Heart left ventricle (tissue), 16 donors: ENCODE results near the gene CLSTN3. TPM values are rescaled to one million over a fixed set of nuclear protein-coding genes. Genes with fewer than 3 reads are reported as not detected.

Experiments
- ATAC-seq, 4 donors: fragments of 200-7000 bp; cut with Tn5 transposase; one replicate each; pipeline ENCODE4 v1.9.1; 2020 to 2022; ENCODE audit warnings: moderate library complexity in 4 of 4, mild to moderate bottlenecking in 3 of 4, moderate number of reproducible peaks in 1 of 4
- DNase-seq, 5 donors: peaks; one replicate each; pipeline ENCODE4 v3.0.0-alpha.2; 2020
- H3K27ac ChIP-seq, 12 donors: fragments of 200-600 bp; sonication (generic) in 4 of 12; one replicate each; pipeline versions ENCODE4 v1.5.0 to v1.8.0; 2016 to 2022; ENCODE audit warnings: mild to moderate bottlenecking in 2 of 12
- H3K27me3 ChIP-seq, 9 donors: fragments of 200-600 bp; sonication (generic) in 2 of 9; one replicate each; pipeline versions ENCODE4 v1.5.1 to v1.8.0; 2016 to 2022; ENCODE audit warnings: mild to moderate bottlenecking in 3 of 9
- H3K36me3 ChIP-seq, 9 donors: fragments of 200-600 bp; sonication (generic) in 2 of 9; one replicate each; pipeline versions ENCODE4 v1.5.0 to v1.8.0; 2018 to 2022; ENCODE audit warnings: mild to moderate bottlenecking in 2 of 9
- H3K4me1 ChIP-seq, 12 donors: fragments of 200-600 bp; sonication (generic) in 4 of 12; one replicate each; pipeline versions ENCODE4 v1.5.0 to v1.8.0; 2016 to 2022; ENCODE audit warnings: mild to moderate bottlenecking in 3 of 12
- H3K4me3 ChIP-seq, 12 donors: fragments of 200-600 bp; sonication (generic) in 4 of 12; one replicate each; pipeline versions ENCODE4 v1.5.0 to v1.8.0; 2017 to 2022; ENCODE audit warnings: mild to moderate bottlenecking in 9 of 12, moderate library complexity in 4 of 12
- H3K9me3 ChIP-seq, 12 donors: fragments of 200-600 bp; sonication (generic) in 4 of 12; one replicate each; pipeline versions ENCODE4 v1.5.0 to v1.8.0; 2016 to 2022; ENCODE audit warnings: mild to moderate bottlenecking in 1 of 12
- CTCF ChIP-seq, 12 donors: fragments of 200-600 bp; sonication (generic) in 4 of 12; IDR thresholded peaks; one replicate each; pipeline versions ENCODE4 v1.5.0 to v1.8.0; 2018 to 2022; ENCODE audit warnings: antibody characterized with exemption in 12 of 12, mild to moderate bottlenecking in 5 of 12
- POLR2A ChIP-seq, 2 donors: fragments of 450-650 bp; IDR thresholded peaks; one replicate each; pipeline ENCODE4 v1.6.1; 2017; ENCODE audit warnings: antibody characterized with exemption in 2 of 2, mild to moderate bottlenecking in 2 of 2, moderate library complexity in 2 of 2
- WGBS, 4 donors: extraction: QIAGEN DNeasy Blood & Tissue Kit in 2 of 4; methylation state at CpG; one replicate each; pipeline versions ENCODE4 v1.1.5 to v1.1.7; 2013 to 2018; 5-methylcytosine and 5-hydroxymethylcytosine counted together
- intact Hi-C, 10 donors: fragments of 100-400 bp; cut with DNase I; formaldehyde crosslinking; loops; one replicate each; pipeline versions ENCODE4 v1.11.1 to v1.14.2; 2022
- polyA plus RNA-seq, 2 donors: library from polyadenylated mRNA; stranded (reverse); fragments of 200-250 nt; gene quantifications; one replicate each; pipeline ENCODE4 v1.2.3, GENCODE V29; 2013
- total RNA-seq, 9 donors: library from RNA; depleted of rRNA in 2 of 9; stranded (reverse); fragments of >200 nt in 2 of 9; fragmentation: NEBNext Ultra II Directional in 3 of 9; extraction: Animal tissue kit (Norgen Biotek cat#: 25700) in 3 of 9; gene quantifications; one replicate each; pipeline versions ENCODE4 v1.1.0 to v1.2.4, GENCODE V29; 2016 to 2023
- donor health status: ischemic (EF 13 %, LVEDD 7.1; RV severe dilation, severe dysfunction).
- donor health status: healthy with polysubstance abuse.
- donor health status: DM: no; HTN: yes; CAD: no.
- donor health status: DM: no; HTN: no; CAD: no.
- donor health status: ischemic (EF 25% LVEDD 6.9; RV normal size, moderate dysfunction).
- donor health status: ischemic (EF 25% LVEDD 5.7; RV mildly dilated, moderate dysfunction).
- donor health status: healthy.
- donor health status: DM: yes; HTN: yes; CAD: no.
- donor health status: ischemic (EF 35%, LVEDD 5.7; RV mildly dilated, moderate dysfunction).
- donor health status: nonischemic (EF 11% LVEDD 7.7; RV severe dilation, severe dysfunction).
- donor health status: DM: yes; HTN: yes; CAD: no.
- donor health status: PGD.
- donor health status: ischemic (EF 29% LVEDD 5.4; RV normal size, mild dysfunction).
- donor health status: nonischemic (EF 23%, LVEDD 6.1; RV moderate dilation, normal function).

Gene CLSTN3
- total and polyA plus RNA-seq, 11 donors = 3.1 to 18.7 (median 4.1) TPM

- no peak for DNase-seq
- ATAC-seq = no peak
- Histone ChIP-seq H3K9me3 (no peaks in the 10 kb centered on the region), H3K36me3 (peaks cover 0 to 19% (median 0%) of the 10 kb centered on the region in 9 donors), H3K27ac (no peak overlapping the region), H3K4me3 (no peak overlapping the region), H3K27me3 (no peaks in the 10 kb centered on the region), H3K4me1 (peaks cover 0 to 26% (median 5%) of the 10 kb centered on the region in 12 donors)
- 86 to 91% (median 88%) methylated on average over 11 of the region's 11 CpGs for WGBS, 4 donors
- intact Hi-C loops = loop anchor here in 4 of 10 donors (5.0 kb wide), 5 partner anchors 97 to 247 kb away; partner anchors contain the start of genes ATN1 (in 1 of the 4), LPCAT3 (in 1 of the 4) and TPI1 (in 1 of the 4)
- no peak for TF ChIP-seq CTCF (IDR thresholded peaks at IDR 0.05)
- no peak for TF ChIP-seq POLR2A (IDR thresholded peaks at IDR 0.05)
These were observed 16.2 kb upstream of the CLSTN3 start for GRCh38 chr12:7114008-7114407.

- intact Hi-C loops = loop anchor here in 4 of 10 donors (5.0 kb wide), 5 partner anchors 98 to 248 kb away; partner anchors contain the start of genes ATN1 (in 1 of the 4), LPCAT3 (in 1 of the 4) and TPI1 (in 1 of the 4)
- Histone ChIP-seq H3K4me3 (no peak overlapping the region), H3K4me1 (peaks cover 0 to 19% (median 0%) of the 10 kb centered on the region in 12 donors), H3K27ac (no peak overlapping the region), H3K9me3 (no peaks in the 10 kb centered on the region), H3K36me3 (peaks cover 0 to 19% (median 0%) of the 10 kb centered on the region in 9 donors), H3K27me3 (no peaks in the 10 kb centered on the region)
- TF ChIP-seq POLR2A (IDR thresholded peaks at IDR 0.05) (no peak), CTCF (IDR thresholded peaks at IDR 0.05) (no peak)
- 85 to 92% (median 88%) methylated on average over 6 of the region's 6 CpGs for WGBS, 4 donors
- DNase-seq (no peak), ATAC-seq (no peak)
These were observed 15.3 kb upstream of the CLSTN3 start for GRCh38 chr12:7114851-7115250.

GRCh38 chr12:7116196-7116595 lies 14.0 kb upstream of the CLSTN3 start:
- no peak overlapping the region for H3K27ac ChIP-seq
- no peak for DNase-seq
- no peak for TF ChIP-seq POLR2A (IDR thresholded peaks at IDR 0.05)
- no peak for TF ChIP-seq CTCF (IDR thresholded peaks at IDR 0.05)
- H3K4me1 ChIP-seq = peaks cover 0 to 18% (median 0%) of the 10 kb centered on the region in 12 donors
- 86 to 94% (median 89%) methylated on average over 3 of the region's 3 CpGs for WGBS, 4 donors
- ATAC-seq = no peak
- H3K9me3 ChIP-seq = no peaks in the 10 kb centered on the region
- intact Hi-C loops = no loop called here
- H3K27me3 ChIP-seq = no peaks in the 10 kb centered on the region
- H3K4me3 ChIP-seq = no peak overlapping the region
- peaks cover 0 to 19% (median 0%) of the 10 kb centered on the region in 9 donors for H3K36me3 ChIP-seq

- no peaks in the 10 kb centered on the region for H3K27me3 ChIP-seq
- peaks cover 0 to 18% (median 0%) of the 10 kb centered on the region in 12 donors for H3K4me1 ChIP-seq
- ATAC-seq (no peak), DNase-seq (no peak)
- intact Hi-C loops = no loop called here
- WGBS, 4 donors = 87 to 97% (median 93%) methylated on average over 5 to 9 of the region's 9 CpGs
- H3K9me3 ChIP-seq = no peaks in the 10 kb centered on the region
- no peak overlapping the region for H3K4me3 ChIP-seq
- TF ChIP-seq CTCF (IDR thresholded peaks at IDR 0.05) (no peak), POLR2A (IDR thresholded peaks at IDR 0.05) (no peak)
- H3K27ac ChIP-seq = no peak overlapping the region
- H3K36me3 ChIP-seq = peaks cover 0 to 19% (median 0%) of the 10 kb centered on the region in 9 donors
These were observed 13.3 kb upstream of the CLSTN3 start for GRCh38 chr12:7116916-7117315.
